CD8-positive, alpha-beta memory T cell (primary cell): ENCODE results near the gene LRRC14B. TPM values are rescaled to one million over a fixed set of nuclear protein-coding genes. Genes with fewer than 3 reads are reported as not detected.

Source experiments
- CTCF ChIA-PET: fragments of 350-600 bp; sonication (Branson Sonifier 250); formaldehyde crosslinking; loops from one replicate; lab custom pipeline; 2021; ENCODE audit warnings: antibody characterized with exemption; lab: Charles Lee
- POLR2A ChIA-PET: fragments of 350-600 bp; sonication (Branson Sonifier 250); formaldehyde crosslinking; loops from one replicate; lab custom pipeline; 2021; ENCODE audit warnings: antibody characterized with exemption; lab: Charles Lee
- DNase-seq, 5 donors: peaks; one replicate each; pipeline versions ENCODE4 v3.0.0 to v3.0.0-alpha.2; 2020 to 2022; ENCODE audit warnings: mixed read lengths in 1 of 5
- H3K27ac ChIP-seq: one replicate; pipeline ENCODE4 v1.7.0; 2013; ENCODE audit warnings: low read depth, mild to moderate bottlenecking, low read length, moderate library complexity
- H3K27me3 ChIP-seq: 2 replicates; pipeline ENCODE4 v1.7.0; 2013; ENCODE audit warnings: low read length, mild to moderate bottlenecking; ENCODE audit not compliant: insufficient read depth, poor library complexity, severe bottlenecking
- H3K36me3 ChIP-seq: 2 replicates; pipeline ENCODE4 v1.7.0; 2013; ENCODE audit warnings: mild to moderate bottlenecking, low read length, moderate library complexity; ENCODE audit not compliant: insufficient read depth
- H3K4me1 ChIP-seq: 2 replicates; pipeline ENCODE4 v1.7.0; 2013; ENCODE audit warnings: mild to moderate bottlenecking, low read length, moderate library complexity; ENCODE audit not compliant: insufficient read depth
- H3K4me3 ChIP-seq: 2 replicates; pipeline ENCODE4 v1.7.0; 2013; ENCODE audit warnings: mild to moderate bottlenecking, low read length
- H3K9me3 ChIP-seq: 2 replicates; pipeline ENCODE4 v1.7.0; 2013; ENCODE audit warnings: mild to moderate bottlenecking, low read length
- H3K27ac Mint-ChIP-seq, 8 donors: one replicate each; pipeline ENCODE4 v1.8.0; 2020 to 2021; ENCODE audit warnings: mixed read lengths in 8 of 8, mild to moderate bottlenecking in 6 of 8, inconsistent platforms in 3 of 8, moderate library complexity in 3 of 8
- H3K27me3 Mint-ChIP-seq, 2 donors: one replicate each; pipeline ENCODE4 v1.8.0; 2020 to 2021; ENCODE audit warnings: mixed read lengths in 2 of 2, mild to moderate bottlenecking in 1 of 2, moderate library complexity in 1 of 2
- H3K36me3 Mint-ChIP-seq, 3 donors: one replicate each; pipeline ENCODE4 v1.8.0; 2020 to 2021; ENCODE audit warnings: mixed read lengths in 3 of 3, inconsistent platforms in 1 of 3, mild to moderate bottlenecking in 1 of 3
- H3K4me1 Mint-ChIP-seq, 3 donors: one replicate each; pipeline ENCODE4 v1.8.0; 2020 to 2021; ENCODE audit warnings: mixed read lengths in 3 of 3, inconsistent platforms in 1 of 3, mild to moderate bottlenecking in 1 of 3
- H3K4me3 Mint-ChIP-seq, 7 donors: one replicate each; pipeline ENCODE4 v1.8.0; 2020 to 2021; ENCODE audit warnings: mixed read lengths in 7 of 7, mild to moderate bottlenecking in 6 of 7, moderate library complexity in 4 of 7, inconsistent platforms in 2 of 7
- H3K9me3 Mint-ChIP-seq, 5 donors: one replicate each; pipeline ENCODE4 v1.8.0; 2020 to 2022; ENCODE audit warnings: mixed read lengths in 5 of 5, mild to moderate bottlenecking in 3 of 5, moderate library complexity in 2 of 5, inconsistent platforms in 1 of 5
- polyA plus RNA-seq: library from polyadenylated mRNA; unstranded; fragments of 300-500 nt; fragmentation: Illumina TruSeq; gene quantifications from one replicate; pipeline ENCODE4 v1.2.3, GENCODE V29; 2021
- total RNA-seq, 2 experiments: library from RNA; stranded (reverse); gene quantifications; one replicate each; pipeline ENCODE4 v1.2.3, GENCODE V29; 2021

LRRC14B gene
- total and polyA plus RNA-seq, 3 experiments from 2014 or later = not detected

DNA sequence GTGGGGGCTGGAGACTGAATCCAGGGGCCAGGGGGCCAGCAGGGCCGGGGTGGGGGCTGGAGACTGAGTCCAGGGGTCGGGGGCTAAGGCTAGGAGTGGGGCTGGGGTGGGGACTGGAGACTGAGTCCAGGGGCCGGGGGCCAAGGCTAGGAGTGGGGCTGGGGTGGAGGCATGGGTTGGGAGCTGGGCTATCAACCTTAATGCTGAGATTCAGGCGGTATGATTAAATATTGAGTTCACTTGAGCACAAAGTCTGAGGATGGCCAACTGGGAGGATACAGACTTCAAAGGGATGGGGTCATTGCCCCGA, 17.0 kb upstream of the LRRC14B start:
- H3K27me3 ChIP-seq = no peaks in the 10 kb centered on the region
- Mint-ChIP-seq H3K9me3 (no peaks in the 10 kb centered on the region), H3K4me1 (no peaks in the 10 kb centered on the region), H3K27me3 (peaks cover 2 to 16% of the 10 kb centered on the region in 2 donors), H3K36me3 (no peaks in the 10 kb centered on the region), H3K4me3 (no peak overlapping the region), H3K27ac (no peak overlapping the region)
- no peaks in the 10 kb centered on the region for H3K36me3 ChIP-seq
- ChIA-PET POLR2A (no interaction called here), CTCF (no interaction called here)
- DNase-seq = no peak
- no peak overlapping the region for H3K4me3 ChIP-seq
- H3K4me1 ChIP-seq = no peaks in the 10 kb centered on the region
- no peak overlapping the region for H3K27ac ChIP-seq
- no peaks in the 10 kb centered on the region for H3K9me3 ChIP-seq

DNA sequence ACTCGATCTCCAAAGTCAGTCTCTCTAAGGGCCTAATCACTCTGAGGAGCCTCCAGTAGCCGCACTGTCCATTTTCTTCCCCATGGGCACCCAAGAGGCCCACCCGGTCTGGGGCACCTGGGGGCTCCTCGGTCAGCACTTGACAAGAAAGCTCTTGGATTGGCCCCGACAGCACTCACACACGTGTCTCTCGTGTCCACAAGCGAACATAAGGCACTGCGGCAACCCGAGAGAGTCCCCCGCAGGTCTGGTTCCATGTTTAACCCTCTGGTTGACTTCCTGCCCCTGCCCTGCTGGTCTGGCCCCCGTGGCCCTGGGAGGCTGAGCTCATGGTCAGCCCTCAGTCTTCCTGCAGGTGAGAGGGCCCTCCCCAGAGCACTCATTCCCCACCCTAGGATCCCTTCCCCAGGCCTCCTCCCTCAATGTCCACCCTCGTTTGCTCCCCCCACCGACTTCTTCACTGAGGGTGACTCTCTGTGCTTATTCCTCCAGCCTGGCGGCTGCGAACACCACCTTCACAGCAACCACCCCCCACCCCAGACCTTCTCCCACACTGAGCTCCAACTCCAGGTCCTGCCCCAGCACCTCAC, 16.3 kb upstream of the LRRC14B start:
- H3K4me1 Mint-ChIP-seq = no peaks in the 10 kb centered on the region
- Histone ChIP-seq H3K36me3 (no peaks in the 10 kb centered on the region), H3K4me3 (no peak overlapping the region), H3K9me3 (no peaks in the 10 kb centered on the region), H3K4me1 (no peaks in the 10 kb centered on the region), H3K27me3 (peaks cover under 1% of the 10 kb centered on the region), H3K27ac (no peak overlapping the region)
- H3K27me3 Mint-ChIP-seq = peaks cover 2 to 20% of the 10 kb centered on the region in 2 donors
- no peaks in the 10 kb centered on the region for H3K36me3 Mint-ChIP-seq
- ChIA-PET CTCF (no interaction called here), POLR2A (no interaction called here)
- H3K4me3 Mint-ChIP-seq = no peak overlapping the region
- H3K27ac Mint-ChIP-seq = no peak overlapping the region
- H3K9me3 Mint-ChIP-seq = no peaks in the 10 kb centered on the region
- no peak for DNase-seq

DNA sequence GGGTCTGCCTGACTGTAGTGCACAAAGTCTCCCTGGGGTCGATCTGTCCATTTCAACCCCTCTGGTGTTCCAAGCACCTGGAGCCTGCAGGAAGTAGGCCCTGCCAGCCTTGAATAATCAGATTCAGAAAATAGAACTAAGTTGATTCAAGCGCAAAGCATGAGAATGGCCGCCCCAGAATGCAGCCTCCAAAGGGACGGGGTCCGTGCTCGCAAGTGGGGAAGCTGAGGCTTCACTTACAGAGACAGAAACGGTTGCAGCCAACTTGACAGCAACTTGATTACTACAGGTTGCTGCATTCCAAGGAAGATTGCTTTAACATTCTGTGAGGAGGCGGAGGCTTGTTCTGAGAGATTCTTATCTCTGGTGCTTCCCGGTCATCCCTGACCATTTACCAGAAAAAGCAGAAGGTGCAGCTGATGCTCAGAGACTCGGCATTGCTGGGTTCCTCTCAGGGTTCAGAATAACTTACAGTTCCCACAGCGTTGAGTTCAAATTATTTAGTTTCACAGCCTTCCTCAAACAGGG, 14.9 kb upstream of the LRRC14B start:
- no peak overlapping the region for H3K27ac ChIP-seq
- H3K4me3 ChIP-seq = no peak overlapping the region
- no peaks in the 10 kb centered on the region for H3K36me3 ChIP-seq
- Mint-ChIP-seq H3K27ac (no peak overlapping the region), H3K9me3 (no peaks in the 10 kb centered on the region), H3K27me3 (peaks cover 2 to 23% of the 10 kb centered on the region in 2 donors), H3K36me3 (no peaks in the 10 kb centered on the region), H3K4me3 (no peak overlapping the region), H3K4me1 (no peaks in the 10 kb centered on the region)
- H3K9me3 ChIP-seq = no peaks in the 10 kb centered on the region
- peaks cover 4% of the 10 kb centered on the region for H3K27me3 ChIP-seq
- ChIA-PET POLR2A (no interaction called here), CTCF (no interaction called here)
- DNase-seq = no peak
- no peaks in the 10 kb centered on the region for H3K4me1 ChIP-seq

DNA sequence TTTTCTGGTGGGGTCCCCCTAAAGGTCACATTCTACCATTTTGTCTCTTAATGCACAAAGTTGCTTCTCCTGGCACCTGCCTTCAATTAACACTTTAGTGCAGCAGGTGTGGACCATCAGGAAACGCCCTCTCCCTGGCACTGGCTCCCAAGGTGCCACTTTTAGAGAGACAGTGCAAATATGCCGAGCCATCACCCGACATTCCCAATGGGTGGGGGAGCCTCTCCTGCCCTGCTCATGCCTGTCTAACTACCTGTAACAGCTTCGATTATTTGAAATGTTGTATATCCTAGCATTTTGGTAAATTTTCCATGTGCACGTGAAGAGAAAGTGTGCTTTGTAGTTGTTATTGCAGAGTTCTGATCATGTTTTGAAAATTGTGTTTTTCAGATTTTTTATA, 13.2 kb upstream of the LRRC14B start:
- Mint-ChIP-seq H3K4me3 (no peak overlapping the region), H3K27ac (no peak overlapping the region), H3K9me3 (no peaks in the 10 kb centered on the region), H3K36me3 (no peaks in the 10 kb centered on the region), H3K4me1 (no peaks in the 10 kb centered on the region), H3K27me3 (peaks cover 2 to 23% of the 10 kb centered on the region in 2 donors)
- no peak overlapping the region for H3K27ac ChIP-seq
- H3K9me3 ChIP-seq = no peaks in the 10 kb centered on the region
- ChIA-PET POLR2A (no interaction called here), CTCF (no interaction called here)
- no peaks in the 10 kb centered on the region for H3K36me3 ChIP-seq
- H3K27me3 ChIP-seq = peaks cover 4% of the 10 kb centered on the region
- no peak for DNase-seq
- H3K4me1 ChIP-seq = no peaks in the 10 kb centered on the region
- no peak overlapping the region for H3K4me3 ChIP-seq

DNA sequence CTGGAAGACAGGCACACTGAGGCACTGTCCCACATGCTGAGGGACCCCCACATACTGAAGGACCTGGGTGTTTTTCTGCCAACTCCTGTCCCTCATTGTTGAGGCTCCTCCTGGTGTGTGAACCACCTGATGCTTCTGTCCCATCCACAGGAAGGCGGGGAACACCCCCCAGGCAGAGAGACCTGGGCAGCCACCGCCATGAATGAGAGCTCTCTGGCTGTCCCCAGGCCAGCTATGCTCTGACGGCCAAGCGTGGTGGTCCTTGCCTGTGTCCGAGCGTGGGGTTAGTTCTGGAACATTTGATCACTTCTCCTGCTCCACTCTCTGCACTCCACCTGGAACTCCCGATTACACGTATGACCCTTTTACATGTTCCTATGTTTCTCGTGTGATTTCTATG, 11.9 kb upstream of the LRRC14B start:
- ChIA-PET POLR2A (no interaction called here), CTCF (no interaction called here)
- Mint-ChIP-seq H3K4me3 (no peak overlapping the region), H3K4me1 (no peaks in the 10 kb centered on the region), H3K27ac (no peak overlapping the region), H3K9me3 (no peaks in the 10 kb centered on the region), H3K36me3 (no peaks in the 10 kb centered on the region), H3K27me3 (peaks cover 2 to 14% of the 10 kb centered on the region in 2 donors)
- Histone ChIP-seq H3K9me3 (no peaks in the 10 kb centered on the region), H3K27ac (no peak overlapping the region), H3K4me3 (no peak overlapping the region), H3K27me3 (peaks cover 4% of the 10 kb centered on the region), H3K36me3 (no peaks in the 10 kb centered on the region), H3K4me1 (no peaks in the 10 kb centered on the region)
- DNase-seq = peak in 1 of 5 donors; percentile 36

DNA sequence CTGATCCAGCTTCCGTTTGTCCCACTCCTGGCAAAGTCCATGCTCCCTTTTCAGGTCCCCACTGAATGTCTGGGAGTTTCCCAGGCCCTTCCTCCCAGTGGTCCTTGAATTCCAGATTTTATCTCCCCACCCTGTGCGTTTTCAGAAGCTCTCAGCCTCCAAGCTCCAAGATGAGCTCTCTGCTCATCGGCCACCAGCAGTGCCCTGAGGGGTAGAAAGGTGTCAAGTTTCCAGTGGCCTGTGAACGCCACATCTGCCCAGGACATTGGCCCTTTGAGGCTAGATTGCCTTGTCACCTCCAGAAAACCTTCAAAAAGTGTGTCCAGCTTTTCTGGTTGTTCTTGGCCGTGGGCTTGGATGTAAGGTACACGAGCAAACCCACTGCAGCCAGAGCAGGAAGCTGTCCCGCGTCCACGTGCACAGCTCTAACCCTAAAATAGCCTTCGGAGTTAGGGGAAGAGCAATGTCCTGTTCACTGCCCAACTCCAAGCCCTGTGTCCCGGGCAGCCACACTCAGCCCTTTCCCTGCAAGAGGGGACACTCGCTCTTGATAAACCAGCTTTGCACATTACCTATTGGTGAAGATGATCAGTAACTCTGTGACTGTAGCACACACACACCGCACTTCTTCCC, 10.9 kb upstream of the LRRC14B start:
- no peak for DNase-seq
- no peaks in the 10 kb centered on the region for H3K9me3 ChIP-seq
- no peaks in the 10 kb centered on the region for H3K4me1 ChIP-seq
- Mint-ChIP-seq H3K27ac (no peak overlapping the region), H3K36me3 (no peaks in the 10 kb centered on the region), H3K9me3 (no peaks in the 10 kb centered on the region), H3K4me1 (no peaks in the 10 kb centered on the region), H3K4me3 (no peak overlapping the region), H3K27me3 (peaks cover 2 to 12% of the 10 kb centered on the region in 2 donors)
- no peaks in the 10 kb centered on the region for H3K36me3 ChIP-seq
- POLR2A ChIA-PET = no interaction called here
- CTCF ChIA-PET = interaction anchor here (1.0 kb wide), 1 partner anchor 8 kb away, joined by 6 read pairs; no protein-coding TSS in a partner anchor
- H3K4me3 ChIP-seq = no peak overlapping the region
- H3K27me3 ChIP-seq = peaks cover 4% of the 10 kb centered on the region
- no peak overlapping the region for H3K27ac ChIP-seq

DNA sequence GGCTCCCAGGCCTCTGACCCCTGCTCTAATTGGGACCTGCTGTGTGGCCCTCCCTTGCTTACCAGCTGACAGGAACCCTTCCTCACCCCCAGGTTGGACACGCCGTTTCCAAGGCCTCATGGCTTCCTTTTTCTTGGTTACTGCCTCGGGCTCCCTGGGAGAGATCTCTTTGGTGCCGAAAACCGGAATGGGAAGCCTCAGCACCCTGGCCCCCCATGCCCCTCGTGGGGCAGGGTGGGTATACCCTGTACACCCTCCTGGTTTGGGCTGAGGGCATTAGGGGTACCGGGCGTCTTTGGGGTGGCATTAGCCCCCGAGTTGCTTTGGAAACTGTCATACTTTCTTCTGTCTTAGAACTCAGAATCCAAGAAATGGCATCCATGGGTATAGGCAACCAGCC, 10.1 kb upstream of the LRRC14B start:
- Histone ChIP-seq H3K27ac (no peak overlapping the region), H3K36me3 (no peaks in the 10 kb centered on the region), H3K4me1 (no peaks in the 10 kb centered on the region), H3K9me3 (no peaks in the 10 kb centered on the region), H3K27me3 (peaks cover 4% of the 10 kb centered on the region), H3K4me3 (no peak overlapping the region)
- Mint-ChIP-seq H3K4me1 (no peaks in the 10 kb centered on the region), H3K27me3 (peaks cover 2 to 12% of the 10 kb centered on the region in 2 donors), H3K27ac (no peak overlapping the region), H3K9me3 (no peaks in the 10 kb centered on the region), H3K4me3 (no peak overlapping the region), H3K36me3 (no peaks in the 10 kb centered on the region)
- POLR2A ChIA-PET = no interaction called here
- CTCF ChIA-PET = interaction anchor here (1.0 kb wide), 1 partner anchor 7 kb away, joined by 6 read pairs; no protein-coding TSS in a partner anchor
- DNase-seq = peak in 1 of 5 donors; percentile 29

DNA sequence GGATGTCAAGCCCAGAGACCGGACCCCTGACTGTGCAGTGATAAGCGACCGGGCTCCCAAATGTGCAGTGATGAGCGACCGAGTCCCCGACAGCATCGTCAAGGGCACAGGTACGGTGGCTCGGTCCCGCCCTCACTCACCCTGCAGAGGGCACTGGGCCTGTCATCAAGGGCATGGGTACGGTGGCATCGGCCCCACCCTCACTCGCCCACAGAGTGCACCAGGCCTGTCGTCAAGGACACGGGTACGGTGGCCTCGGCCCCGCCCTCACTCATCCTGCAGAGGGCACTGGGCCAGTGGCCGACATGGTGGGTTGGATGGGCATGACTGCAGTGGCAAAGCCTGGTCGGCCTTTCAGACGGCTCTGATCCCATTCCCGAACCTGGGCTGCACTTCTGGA, 9.7 kb upstream of the LRRC14B start:
- peak in 1 of 5 donors; percentile 26 for DNase-seq
- no peaks in the 10 kb centered on the region for H3K4me1 Mint-ChIP-seq
- Histone ChIP-seq H3K9me3 (no peaks in the 10 kb centered on the region), H3K36me3 (no peaks in the 10 kb centered on the region), H3K27me3 (peaks cover 4% of the 10 kb centered on the region), H3K4me3 (no peak overlapping the region), H3K27ac (no peak overlapping the region), H3K4me1 (no peaks in the 10 kb centered on the region)
- POLR2A ChIA-PET = no interaction called here
- no peaks in the 10 kb centered on the region for H3K9me3 Mint-ChIP-seq
- CTCF ChIA-PET = no interaction called here
- no peak overlapping the region for H3K4me3 Mint-ChIP-seq
- H3K27me3 Mint-ChIP-seq = peaks cover 2 to 12% of the 10 kb centered on the region in 2 donors
- H3K36me3 Mint-ChIP-seq = no peaks in the 10 kb centered on the region
- no peak overlapping the region for H3K27ac Mint-ChIP-seq
